GM21723 (cell line): ENCODE results near the gene MAP3K4.
"Not testable (repeated sequence)": the region's sequence is repeated elsewhere in the genome, so short reads cannot be mapped to it uniquely, and the experiment has no call there.

ENCODE experiments used
- ATAC-seq: cut with Tn5 transposase; IDR thresholded peaks from one replicate; pipeline ENCODE4 v1.9.1; 2021; ENCODE audit warnings: mild to moderate bottlenecking, moderate library complexity; ENCODE audit not compliant: unreplicated experiment

The MAP3K4 gene

GRCh38 chr6:161117308-161117707 lies 125.7 kb downstream of the MAP3K4 start:
- no peak for ATAC-seq

- ATAC-seq = no peak
Measured at GRCh38 chr6:161117942-161118341, 126.4 kb downstream of the MAP3K4 start.

GRCh38 chr6:161123319-161123718 lies 131.8 kb downstream of the MAP3K4 start:
- not testable (repeated sequence) for ATAC-seq

GRCh38 chr6:161125591-161125990 lies 134.0 kb downstream of the MAP3K4 start:
- no peak for ATAC-seq

GRCh38 chr6:161127071-161127740 lies 135.6 kb downstream of the MAP3K4 start:
- no peak for ATAC-seq

- ATAC-seq = no peak
Measured at GRCh38 chr6:161128230-161128629, 136.7 kb downstream of the MAP3K4 start.

GRCh38 chr6:161128680-161129196 lies 137.2 kb downstream of the MAP3K4 start:
- no peak for ATAC-seq

- no peak for ATAC-seq
Measured at GRCh38 chr6:161130541-161130940, 139.0 kb downstream of the MAP3K4 start.

GRCh38 chr6:161130967-161131766 lies 139.6 kb downstream of the MAP3K4 start:
- no peak for ATAC-seq

- no peak for ATAC-seq
Measured at GRCh38 chr6:161132384-161132783, 140.8 kb downstream of the MAP3K4 start.

- no peak for ATAC-seq
Measured at GRCh38 chr6:161133963-161134362, 142.4 kb downstream of the MAP3K4 start.

GRCh38 chr6:161134550-161135298 lies 143.2 kb downstream of the MAP3K4 start:
- ATAC-seq = no peak

- ATAC-seq = no peak
Measured at GRCh38 chr6:161135695-161136591, 144.4 kb downstream of the MAP3K4 start.

- no peak for ATAC-seq
Measured at GRCh38 chr6:161136655-161137054, 145.1 kb downstream of the MAP3K4 start.

GRCh38 chr6:161137320-161137719 lies 145.8 kb downstream of the MAP3K4 start:
- ATAC-seq = no peak

- no peak for ATAC-seq
Measured at GRCh38 chr6:161137839-161138542, 146.4 kb downstream of the MAP3K4 start.

- ATAC-seq = no peak
Measured at GRCh38 chr6:161138543-161139303, 147.2 kb downstream of the MAP3K4 start.

GRCh38 chr6:161139304-161139765 lies 147.8 kb downstream of the MAP3K4 start:
- ATAC-seq = no peak
